SK-N-SH treated with all-trans-retinoic acid at 6 μM for 48 hours (cell line): ENCODE measurements around the gene CHMP6.

Experiments
- ATAC-seq: fragments of 200-7000 bp; cut with Tn5 transposase; 3 replicates; pipeline ENCODE4 v1.9.1; 2020; ENCODE audit warnings: mild to moderate bottlenecking, moderate library complexity
- ARNTL ChIP-seq: fragments of 450-650 bp; formaldehyde crosslinking; IDR thresholded peaks from 2 replicates; pipeline ENCODE4 v1.5.0; 2020; ENCODE audit warnings: low read depth, mild to moderate bottlenecking, moderate library complexity, borderline replicate concordance
- BACH2 ChIP-seq: fragments of 250-450 bp; sonication (Bioruptor Pico); IDR thresholded peaks from 2 replicates; pipeline ENCODE4 v1.9.0; 2021; ENCODE audit warnings: mild to moderate bottlenecking, borderline replicate concordance
- CSDC2 ChIP-seq: fragments of 250-450 bp; sonication (Bioruptor Pico); IDR thresholded peaks from 2 replicates; pipeline ENCODE4 v1.5.0; 2020; ENCODE audit warnings: mild to moderate bottlenecking, moderate library complexity
- ESRRG ChIP-seq: fragments of 250-450 bp; sonication (Bioruptor Pico); IDR thresholded peaks from 2 replicates; pipeline ENCODE4 v1.6.1; 2021; ENCODE audit warnings: mild to moderate bottlenecking
- GLIS3 ChIP-seq: fragments of 250-450 bp; sonication (Bioruptor Pico); IDR thresholded peaks from 2 replicates; pipeline ENCODE4 v1.5.0; 2020; ENCODE audit warnings: mild to moderate bottlenecking, moderate library complexity
- ISL1 ChIP-seq: fragments of 250-450 bp; sonication (Bioruptor Pico); IDR thresholded peaks from 2 replicates; pipeline ENCODE4 v2.1.2; 2022; ENCODE audit warnings: mild to moderate bottlenecking, moderate library complexity
- OSR1 ChIP-seq: fragments of 250-450 bp; sonication (Bioruptor Pico); IDR thresholded peaks from 2 replicates; pipeline ENCODE4 v1.8.0; 2022; ENCODE audit warnings: moderate library complexity, mild to moderate bottlenecking, inconsistent platforms
- PPARA ChIP-seq: fragments of 250-450 bp; sonication (Bioruptor Pico); IDR thresholded peaks from 2 replicates; pipeline ENCODE4 v1.5.0; 2020; ENCODE audit warnings: mild to moderate bottlenecking, borderline replicate concordance
- RARB ChIP-seq: fragments of 250-450 bp; sonication (Bioruptor Pico); IDR thresholded peaks from 2 replicates; pipeline ENCODE4 v1.8.0; 2021; ENCODE audit warnings: mild to moderate bottlenecking, moderate library complexity
- SNAI2 ChIP-seq: fragments of 250-450 bp; sonication (Bioruptor Pico); IDR thresholded peaks from 2 replicates; pipeline ENCODE4 v1.5.0; 2020; ENCODE audit warnings: mild to moderate bottlenecking, moderate library complexity
- TCF4 ChIP-seq: fragments of 250-450 bp; sonication (Bioruptor Pico); IDR thresholded peaks from 2 replicates; pipeline ENCODE4 v1.8.0; 2021; ENCODE audit warnings: mild to moderate bottlenecking, moderate library complexity, borderline replicate concordance
- TOX ChIP-seq: fragments of 250-450 bp; sonication (Bioruptor Pico); IDR thresholded peaks from 2 replicates; pipeline ENCODE4 v1.8.0; 2021; ENCODE audit warnings: mild to moderate bottlenecking, moderate library complexity, borderline replicate concordance
- ZC3H10 ChIP-seq: fragments of 250-450 bp; sonication (Bioruptor Pico); IDR thresholded peaks from 2 replicates; pipeline ENCODE4 v1.5.1; 2021; ENCODE audit warnings: mild to moderate bottlenecking, moderate library complexity
- ZFP30 ChIP-seq: fragments of 450-650 bp; formaldehyde crosslinking; IDR thresholded peaks from 2 replicates; pipeline ENCODE4 v1.5.0; 2022; ENCODE audit warnings: mild to moderate bottlenecking, moderate library complexity
- ZNF70 ChIP-seq: fragments of 450-650 bp; formaldehyde crosslinking; IDR thresholded peaks from 2 replicates; pipeline ENCODE4 v1.5.0; 2020; ENCODE audit warnings: mild to moderate bottlenecking, moderate library complexity
- ZNF8 ChIP-seq: fragments of 450-650 bp; formaldehyde crosslinking; IDR thresholded peaks from 2 replicates; pipeline ENCODE4 v1.5.0; 2020; ENCODE audit warnings: mild to moderate bottlenecking, moderate library complexity
- TF ChIP-seq, protein P1 (sequence below): fragments of 250-450 bp; sonication (Bioruptor Pico); IDR thresholded peaks from 2 replicates; pipeline ENCODE4 v1.5.0; 2020; ENCODE audit warnings: mild to moderate bottlenecking, moderate library complexity
- TF ChIP-seq, protein P2 (sequence below): fragments of 250-450 bp; sonication (Bioruptor Pico); IDR thresholded peaks from 2 replicates; pipeline ENCODE4 v1.5.1; 2020; ENCODE audit warnings: low read depth, mild to moderate bottlenecking, moderate library complexity
- TF ChIP-seq, protein P3 (sequence below): fragments of 250-450 bp; sonication (Bioruptor Pico); IDR thresholded peaks from 2 replicates; pipeline ENCODE4 v1.5.1; 2021; ENCODE audit warnings: mild to moderate bottlenecking, moderate library complexity
- TF ChIP-seq, protein P4 (sequence below): fragments of 250-450 bp; sonication (Bioruptor Pico); IDR thresholded peaks from 2 replicates; pipeline ENCODE4 v1.8.0; 2020; ENCODE audit warnings: mild to moderate bottlenecking, moderate library complexity, borderline replicate concordance
- TF ChIP-seq, protein P5 (sequence below): fragments of 250-450 bp; sonication (Bioruptor Pico); IDR thresholded peaks from 2 replicates; pipeline ENCODE4 v1.8.0; 2021; ENCODE audit warnings: low read depth, mild to moderate bottlenecking, moderate library complexity, borderline replicate concordance

Gene CHMP6

DNA sequence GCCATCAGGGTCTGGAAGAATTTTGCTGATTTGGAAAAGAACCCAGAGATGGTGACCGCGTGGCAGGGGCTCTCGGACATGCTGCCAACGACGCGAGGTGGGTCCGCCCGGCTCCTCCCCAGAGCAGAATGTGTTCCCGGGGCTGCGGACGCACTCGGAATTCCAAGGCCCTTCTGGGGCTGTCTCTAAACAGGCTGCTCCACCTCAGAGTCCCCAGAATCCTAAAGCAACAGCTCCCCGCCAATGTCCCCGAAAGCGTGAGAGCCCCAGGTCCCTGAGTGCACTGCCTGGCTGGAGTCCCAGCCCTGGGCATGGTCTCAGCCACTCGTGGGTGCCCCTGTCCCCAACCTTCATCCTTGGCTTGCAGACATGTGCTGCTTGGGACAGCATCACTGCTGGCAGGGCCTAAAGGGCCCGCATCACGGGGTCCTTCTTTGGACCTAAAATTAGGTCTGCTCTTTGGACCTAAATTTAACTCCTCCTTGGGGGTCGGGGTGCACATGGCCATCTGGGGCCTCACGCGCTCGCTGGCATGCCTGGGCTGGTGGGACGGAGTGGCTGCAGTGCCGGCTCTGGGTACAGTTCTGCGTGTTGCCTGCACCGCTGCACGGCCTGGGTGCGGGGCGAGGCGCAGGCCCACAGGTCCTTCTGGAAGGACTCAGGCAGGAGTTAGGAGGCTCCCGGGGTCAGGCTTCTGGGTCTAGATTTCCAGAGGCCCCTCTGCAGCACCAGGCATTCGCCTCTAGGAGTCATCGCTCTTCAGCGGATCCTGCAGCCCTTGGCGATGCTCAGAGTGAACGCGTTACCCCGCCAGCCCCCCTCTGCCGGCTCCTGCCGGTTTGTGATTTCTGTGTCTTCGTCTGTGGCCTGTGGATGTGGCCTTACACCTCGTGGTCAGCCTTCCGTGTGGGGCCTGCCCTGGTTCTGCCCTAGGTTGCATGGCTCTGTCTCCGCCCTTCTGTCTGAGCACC is 41.9 kb upstream of the CHMP6 start:
- ATAC-seq: peak; percentile 27

DNA sequence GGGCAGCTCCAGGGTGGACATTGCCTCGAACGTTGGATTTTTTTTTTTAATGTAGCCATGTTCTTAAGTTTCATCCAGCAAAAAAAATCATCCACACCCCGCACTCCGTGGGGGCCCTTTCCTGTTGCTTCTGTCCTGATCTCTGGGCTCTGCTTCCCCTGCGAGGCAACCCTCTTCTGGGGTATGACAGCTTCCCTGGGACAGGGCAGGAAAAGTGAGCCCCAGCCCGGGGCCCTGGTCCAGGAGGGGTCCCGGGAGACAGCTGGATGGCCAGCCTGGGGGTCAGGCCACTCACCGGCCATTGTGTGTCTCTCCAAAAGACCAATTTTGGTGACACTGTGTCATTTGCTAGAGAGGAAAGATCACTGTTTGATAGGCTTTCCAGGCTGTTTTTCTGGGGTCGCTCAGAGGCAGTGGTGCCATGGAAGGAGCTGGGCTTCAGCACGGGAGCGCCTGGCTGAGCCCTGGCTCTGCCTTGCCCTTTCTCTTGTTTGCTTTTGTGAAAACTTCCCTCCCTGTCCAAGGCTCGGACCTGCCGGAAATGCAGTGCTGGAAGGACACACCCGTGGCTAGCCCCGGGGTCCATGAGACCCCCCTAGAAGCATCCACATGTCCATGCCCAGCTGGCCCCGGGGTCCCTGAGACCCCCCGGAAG is 41.0 kb upstream of the CHMP6 start:
- no peak for ATAC-seq
- TF ChIP-seq, protein P1, sequence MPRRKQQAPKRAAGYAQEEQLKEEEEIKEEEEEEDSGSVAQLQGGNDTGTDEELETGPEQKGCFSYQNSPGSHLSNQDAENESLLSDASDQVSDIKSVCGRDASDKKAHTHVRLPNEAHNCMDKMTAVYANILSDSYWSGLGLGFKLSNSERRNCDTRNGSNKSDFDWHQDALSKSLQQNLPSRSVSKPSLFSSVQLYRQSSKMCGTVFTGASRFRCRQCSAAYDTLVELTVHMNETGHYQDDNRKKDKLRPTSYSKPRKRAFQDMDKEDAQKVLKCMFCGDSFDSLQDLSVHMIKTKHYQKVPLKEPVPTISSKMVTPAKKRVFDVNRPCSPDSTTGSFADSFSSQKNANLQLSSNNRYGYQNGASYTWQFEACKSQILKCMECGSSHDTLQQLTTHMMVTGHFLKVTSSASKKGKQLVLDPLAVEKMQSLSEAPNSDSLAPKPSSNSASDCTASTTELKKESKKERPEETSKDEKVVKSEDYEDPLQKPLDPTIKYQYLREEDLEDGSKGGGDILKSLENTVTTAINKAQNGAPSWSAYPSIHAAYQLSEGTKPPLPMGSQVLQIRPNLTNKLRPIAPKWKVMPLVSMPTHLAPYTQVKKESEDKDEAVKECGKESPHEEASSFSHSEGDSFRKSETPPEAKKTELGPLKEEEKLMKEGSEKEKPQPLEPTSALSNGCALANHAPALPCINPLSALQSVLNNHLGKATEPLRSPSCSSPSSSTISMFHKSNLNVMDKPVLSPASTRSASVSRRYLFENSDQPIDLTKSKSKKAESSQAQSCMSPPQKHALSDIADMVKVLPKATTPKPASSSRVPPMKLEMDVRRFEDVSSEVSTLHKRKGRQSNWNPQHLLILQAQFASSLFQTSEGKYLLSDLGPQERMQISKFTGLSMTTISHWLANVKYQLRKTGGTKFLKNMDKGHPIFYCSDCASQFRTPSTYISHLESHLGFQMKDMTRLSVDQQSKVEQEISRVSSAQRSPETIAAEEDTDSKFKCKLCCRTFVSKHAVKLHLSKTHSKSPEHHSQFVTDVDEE (CRISPR knock-in tag): no peak
- TF ChIP-seq, protein P2, sequence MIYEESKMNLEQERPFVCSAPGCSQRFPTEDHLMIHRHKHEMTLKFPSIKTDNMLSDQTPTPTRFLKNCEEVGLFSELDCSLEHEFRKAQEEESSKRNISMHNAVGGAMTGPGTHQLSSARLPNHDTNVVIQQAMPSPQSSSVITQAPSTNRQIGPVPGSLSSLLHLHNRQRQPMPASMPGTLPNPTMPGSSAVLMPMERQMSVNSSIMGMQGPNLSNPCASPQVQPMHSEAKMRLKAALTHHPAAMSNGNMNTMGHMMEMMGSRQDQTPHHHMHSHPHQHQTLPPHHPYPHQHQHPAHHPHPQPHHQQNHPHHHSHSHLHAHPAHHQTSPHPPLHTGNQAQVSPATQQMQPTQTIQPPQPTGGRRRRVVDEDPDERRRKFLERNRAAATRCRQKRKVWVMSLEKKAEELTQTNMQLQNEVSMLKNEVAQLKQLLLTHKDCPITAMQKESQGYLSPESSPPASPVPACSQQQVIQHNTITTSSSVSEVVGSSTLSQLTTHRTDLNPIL: no peak

More for the DNA sequence above, 41.9 kb upstream of the CHMP6 start:
- no peak for TF ChIP-seq BACH2 (CRISPR knock-in tag)
- TF ChIP-seq CSDC2 (CRISPR knock-in tag): no peak
- TF ChIP-seq PPARA (CRISPR knock-in tag): no peak
- TF ChIP-seq, protein P3, sequence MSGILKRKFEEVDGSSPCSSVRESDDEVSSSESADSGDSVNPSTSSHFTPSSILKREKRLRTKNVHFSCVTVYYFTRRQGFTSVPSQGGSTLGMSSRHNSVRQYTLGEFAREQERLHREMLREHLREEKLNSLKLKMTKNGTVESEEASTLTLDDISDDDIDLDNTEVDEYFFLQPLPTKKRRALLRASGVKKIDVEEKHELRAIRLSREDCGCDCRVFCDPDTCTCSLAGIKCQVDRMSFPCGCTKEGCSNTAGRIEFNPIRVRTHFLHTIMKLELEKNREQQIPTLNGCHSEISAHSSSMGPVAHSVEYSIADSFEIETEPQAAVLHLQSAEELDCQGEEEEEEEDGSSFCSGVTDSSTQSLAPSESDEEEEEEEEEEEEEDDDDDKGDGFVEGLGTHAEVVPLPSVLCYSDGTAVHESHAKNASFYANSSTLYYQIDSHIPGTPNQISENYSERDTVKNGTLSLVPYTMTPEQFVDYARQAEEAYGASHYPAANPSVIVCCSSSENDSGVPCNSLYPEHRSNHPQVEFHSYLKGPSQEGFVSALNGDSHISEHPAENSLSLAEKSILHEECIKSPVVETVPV: no peak
- no peak for TF ChIP-seq SNAI2
- no peak for TF ChIP-seq TOX
- no peak for TF ChIP-seq ZNF8
- no peak for TF ChIP-seq ZNF70 (CRISPR knock-in tag)
- no peak for TF ChIP-seq ISL1 (CRISPR knock-in tag)
- TF ChIP-seq, protein P4, sequence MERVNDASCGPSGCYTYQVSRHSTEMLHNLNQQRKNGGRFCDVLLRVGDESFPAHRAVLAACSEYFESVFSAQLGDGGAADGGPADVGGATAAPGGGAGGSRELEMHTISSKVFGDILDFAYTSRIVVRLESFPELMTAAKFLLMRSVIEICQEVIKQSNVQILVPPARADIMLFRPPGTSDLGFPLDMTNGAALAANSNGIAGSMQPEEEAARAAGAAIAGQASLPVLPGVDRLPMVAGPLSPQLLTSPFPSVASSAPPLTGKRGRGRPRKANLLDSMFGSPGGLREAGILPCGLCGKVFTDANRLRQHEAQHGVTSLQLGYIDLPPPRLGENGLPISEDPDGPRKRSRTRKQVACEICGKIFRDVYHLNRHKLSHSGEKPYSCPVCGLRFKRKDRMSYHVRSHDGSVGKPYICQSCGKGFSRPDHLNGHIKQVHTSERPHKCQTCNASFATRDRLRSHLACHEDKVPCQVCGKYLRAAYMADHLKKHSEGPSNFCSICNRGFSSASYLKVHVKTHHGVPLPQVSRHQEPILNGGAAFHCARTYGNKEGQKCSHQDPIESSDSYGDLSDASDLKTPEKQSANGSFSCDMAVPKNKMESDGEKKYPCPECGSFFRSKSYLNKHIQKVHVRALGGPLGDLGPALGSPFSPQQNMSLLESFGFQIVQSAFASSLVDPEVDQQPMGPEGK (CRISPR knock-in tag): no peak
- no peak for TF ChIP-seq ZFP30 (CRISPR knock-in tag)
- TF ChIP-seq OSR1 (CRISPR knock-in tag): no peak
- TF ChIP-seq, protein P5, sequence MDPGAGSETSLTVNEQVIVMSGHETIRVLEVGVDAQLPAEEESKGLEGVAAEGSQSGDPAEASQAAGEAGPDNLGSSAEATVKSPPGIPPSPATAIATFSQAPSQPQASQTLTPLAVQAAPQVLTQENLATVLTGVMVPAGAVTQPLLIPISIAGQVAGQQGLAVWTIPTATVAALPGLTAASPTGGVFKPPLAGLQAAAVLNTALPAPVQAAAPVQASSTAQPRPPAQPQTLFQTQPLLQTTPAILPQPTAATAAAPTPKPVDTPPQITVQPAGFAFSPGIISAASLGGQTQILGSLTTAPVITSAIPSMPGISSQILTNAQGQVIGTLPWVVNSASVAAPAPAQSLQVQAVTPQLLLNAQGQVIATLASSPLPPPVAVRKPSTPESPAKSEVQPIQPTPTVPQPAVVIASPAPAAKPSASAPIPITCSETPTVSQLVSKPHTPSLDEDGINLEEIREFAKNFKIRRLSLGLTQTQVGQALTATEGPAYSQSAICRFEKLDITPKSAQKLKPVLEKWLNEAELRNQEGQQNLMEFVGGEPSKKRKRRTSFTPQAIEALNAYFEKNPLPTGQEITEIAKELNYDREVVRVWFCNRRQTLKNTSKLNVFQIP: no peak
- no peak for TF ChIP-seq ESRRG
- TF ChIP-seq GLIS3 (CRISPR knock-in tag): no peak
- no peak for TF ChIP-seq ARNTL (CRISPR knock-in tag)

DNA sequence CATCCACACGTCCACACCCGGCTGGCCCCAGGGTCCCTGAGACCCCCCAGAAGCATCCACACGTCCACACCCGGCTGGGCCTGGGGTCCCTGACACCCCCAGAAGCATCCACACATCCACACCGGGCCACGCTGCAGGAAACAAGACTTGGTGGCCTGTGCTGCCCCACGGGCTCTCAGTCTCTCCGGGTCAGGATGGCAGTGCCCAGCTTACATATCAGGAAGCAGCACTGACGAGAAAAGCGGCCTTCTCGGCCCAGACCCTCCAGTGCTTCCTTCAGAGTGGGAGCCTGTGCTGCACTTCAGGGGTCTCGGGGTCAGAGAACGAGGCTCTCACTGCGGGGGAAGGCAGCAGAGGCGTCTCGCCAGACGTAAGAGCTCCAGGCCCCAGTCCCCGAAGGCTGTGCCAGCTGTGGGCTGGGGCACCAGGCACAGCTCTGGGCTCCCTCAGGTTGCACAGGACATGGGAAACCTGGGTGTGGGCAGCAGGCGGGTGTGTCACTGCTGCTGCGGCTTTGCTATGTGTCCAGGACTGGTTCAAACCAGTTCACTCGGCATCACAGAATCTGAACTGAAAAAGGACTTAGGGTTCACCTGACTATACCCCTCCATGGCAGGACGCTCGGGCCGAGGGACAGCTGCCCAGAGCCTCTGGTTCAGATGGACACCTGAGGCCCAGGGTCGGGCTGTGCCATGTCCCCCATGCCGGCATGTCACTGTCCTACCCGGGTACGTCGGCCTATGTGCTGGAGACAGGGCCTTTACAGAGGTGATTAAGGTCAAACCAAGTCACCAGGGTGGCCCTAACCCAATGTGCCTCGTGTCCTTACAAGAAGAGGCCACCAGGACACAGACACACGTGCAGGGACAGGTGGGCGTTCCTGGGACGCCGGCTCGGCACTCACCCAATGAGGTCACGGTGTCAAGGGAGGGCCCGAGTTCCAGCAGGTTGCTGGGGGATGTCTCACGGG is 40.2 kb upstream of the CHMP6 start:
- no peak for ATAC-seq
- TF ChIP-seq OSR1 (CRISPR knock-in tag): no peak
- no peak for TF ChIP-seq ZNF70 (CRISPR knock-in tag)
- no peak for TF ChIP-seq TCF4 (CRISPR knock-in tag)
- TF ChIP-seq, protein P5: no peak
- TF ChIP-seq, protein P3: no peak
- no peak for TF ChIP-seq PPARA (CRISPR knock-in tag)
- no peak for TF ChIP-seq CSDC2 (CRISPR knock-in tag)
- TF ChIP-seq ZC3H10: no peak
- TF ChIP-seq RARB (CRISPR knock-in tag): no peak
- TF ChIP-seq SNAI2: no peak
